RKO (cell line): ENCODE measurements around the gene WRNIP1.

ENCODE experiments used
- DNase-seq: peaks from one replicate; pipeline ENCODE4 v3.0.0-alpha.2; 2016; ENCODE audit warnings: low spot score

WRNIP1 gene

DNA sequence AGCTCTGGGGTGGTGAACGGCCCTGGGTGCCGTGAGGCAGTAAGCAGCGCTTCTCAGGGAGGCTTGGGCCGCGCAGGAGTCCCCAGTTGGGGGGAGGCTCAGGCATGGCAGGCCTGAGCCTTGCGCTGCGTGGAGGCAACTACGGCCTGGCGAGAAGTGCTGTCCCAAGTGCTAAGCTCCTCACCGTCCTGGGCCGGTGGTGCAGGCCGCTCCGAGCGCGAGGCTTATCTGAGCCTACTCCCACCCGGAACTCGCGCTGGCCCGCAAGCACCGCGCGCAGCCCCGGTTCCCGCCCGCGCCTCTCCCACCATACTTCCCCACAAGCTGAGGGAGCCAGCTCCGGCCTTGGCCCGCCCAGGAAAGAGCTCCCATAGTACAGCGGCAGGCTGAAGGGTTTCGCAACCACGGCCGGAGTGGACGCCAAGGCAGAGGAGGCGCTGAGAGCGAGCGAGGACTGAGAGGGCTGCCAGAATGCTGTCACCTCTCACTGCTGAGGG, 1.8 kb upstream of the WRNIP1 start:
- DNase-seq, result no peak

DNA sequence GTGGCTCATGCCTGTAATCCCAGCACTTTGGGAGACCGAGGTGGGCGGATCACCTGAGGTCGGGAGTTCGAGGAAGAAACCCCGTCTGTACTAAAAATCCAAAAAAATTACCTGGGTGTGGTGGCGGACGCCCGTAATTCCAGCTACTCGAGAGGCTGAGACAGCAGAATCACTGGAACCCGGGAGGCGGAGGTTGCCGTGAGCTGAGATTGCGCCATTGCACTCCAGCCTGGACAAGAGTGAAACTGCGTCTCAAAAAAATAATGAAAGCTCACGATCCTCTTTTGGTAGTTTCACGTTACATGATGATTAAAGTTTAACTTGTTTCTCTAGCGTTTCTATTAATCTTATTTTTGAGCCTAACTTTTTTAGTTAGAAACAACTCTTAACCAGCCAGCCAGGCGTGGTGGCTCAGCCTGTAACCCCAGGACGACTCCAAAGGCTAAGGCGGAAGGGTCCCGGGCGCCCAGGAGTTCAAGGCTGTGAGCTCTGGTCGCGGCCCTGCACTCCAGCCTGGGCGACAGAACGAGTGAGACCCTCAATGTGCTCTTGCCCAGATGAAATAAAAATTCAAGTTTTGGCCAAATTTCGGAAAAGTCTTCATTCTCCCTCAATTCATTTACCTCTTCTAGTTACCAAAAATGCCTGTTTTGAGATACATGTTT, 1.2 kb upstream of the WRNIP1 start:
- no peak for DNase-seq

DNA sequence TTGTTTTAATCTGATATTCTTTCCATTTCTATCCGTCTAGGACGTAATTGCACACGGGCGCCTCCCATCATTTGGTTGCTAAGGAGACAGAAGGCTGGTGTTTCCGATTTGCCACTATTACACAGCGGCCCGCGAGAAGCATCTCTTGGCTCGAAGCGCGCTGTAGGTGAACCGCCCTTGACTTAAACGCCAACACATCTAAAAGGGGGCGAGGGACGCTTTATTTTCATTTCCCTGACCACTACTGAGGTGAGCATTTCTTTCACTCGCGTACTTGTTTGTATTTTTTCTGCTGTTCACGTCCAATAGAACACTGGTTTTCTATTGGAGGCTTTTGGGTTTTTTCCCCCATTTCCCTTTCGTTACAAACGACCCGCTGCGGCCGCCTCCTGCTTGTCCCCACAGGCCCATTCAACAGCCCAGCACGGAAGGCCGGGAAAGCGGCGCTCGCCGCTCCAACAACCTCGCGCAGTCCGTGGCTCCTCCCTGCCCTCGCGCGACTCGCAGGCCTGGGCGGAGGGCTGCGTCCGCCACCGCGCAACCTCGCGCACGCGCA, 505 bp upstream of the WRNIP1 start:
- peak; percentile 75 for DNase-seq

DNA sequence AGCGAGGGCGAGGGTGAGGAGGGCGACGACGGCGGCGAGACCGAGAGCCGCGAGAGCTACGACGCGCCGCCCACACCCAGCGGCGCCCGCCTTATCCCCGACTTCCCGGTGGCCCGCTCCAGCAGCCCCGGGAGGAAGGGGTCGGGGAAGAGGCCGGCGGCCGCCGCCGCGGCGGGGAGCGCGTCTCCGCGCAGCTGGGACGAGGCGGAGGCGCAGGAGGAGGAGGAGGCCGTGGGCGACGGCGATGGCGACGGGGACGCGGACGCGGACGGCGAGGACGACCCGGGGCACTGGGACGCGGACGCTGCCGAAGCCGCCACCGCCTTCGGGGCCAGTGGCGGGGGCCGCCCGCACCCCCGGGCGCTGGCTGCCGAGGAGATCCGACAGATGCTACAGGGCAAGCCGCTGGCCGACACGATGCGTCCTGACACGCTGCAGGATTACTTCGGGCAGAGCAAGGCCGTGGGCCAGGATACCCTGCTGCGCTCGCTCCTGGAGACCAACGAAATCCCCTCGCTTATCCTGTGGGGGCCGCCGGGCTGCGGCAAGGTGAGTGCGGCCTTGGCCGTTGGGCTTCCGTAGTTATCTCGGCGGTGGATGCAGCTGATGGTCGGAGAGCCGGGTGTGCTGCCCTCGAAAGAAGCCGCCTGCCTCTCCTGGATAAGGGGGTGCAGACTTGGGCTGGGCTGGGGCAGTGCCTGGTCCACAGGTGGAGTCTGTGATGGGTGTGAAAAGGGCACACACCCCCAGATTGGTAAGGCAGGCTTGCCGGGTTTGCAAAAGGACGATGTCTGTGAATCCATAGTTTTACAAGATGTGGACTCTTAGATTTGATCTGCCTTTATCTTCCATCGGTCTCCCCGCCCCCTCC, 938 bp downstream of the WRNIP1 start:
- DNase-seq, result peak; percentile 50

DNA sequence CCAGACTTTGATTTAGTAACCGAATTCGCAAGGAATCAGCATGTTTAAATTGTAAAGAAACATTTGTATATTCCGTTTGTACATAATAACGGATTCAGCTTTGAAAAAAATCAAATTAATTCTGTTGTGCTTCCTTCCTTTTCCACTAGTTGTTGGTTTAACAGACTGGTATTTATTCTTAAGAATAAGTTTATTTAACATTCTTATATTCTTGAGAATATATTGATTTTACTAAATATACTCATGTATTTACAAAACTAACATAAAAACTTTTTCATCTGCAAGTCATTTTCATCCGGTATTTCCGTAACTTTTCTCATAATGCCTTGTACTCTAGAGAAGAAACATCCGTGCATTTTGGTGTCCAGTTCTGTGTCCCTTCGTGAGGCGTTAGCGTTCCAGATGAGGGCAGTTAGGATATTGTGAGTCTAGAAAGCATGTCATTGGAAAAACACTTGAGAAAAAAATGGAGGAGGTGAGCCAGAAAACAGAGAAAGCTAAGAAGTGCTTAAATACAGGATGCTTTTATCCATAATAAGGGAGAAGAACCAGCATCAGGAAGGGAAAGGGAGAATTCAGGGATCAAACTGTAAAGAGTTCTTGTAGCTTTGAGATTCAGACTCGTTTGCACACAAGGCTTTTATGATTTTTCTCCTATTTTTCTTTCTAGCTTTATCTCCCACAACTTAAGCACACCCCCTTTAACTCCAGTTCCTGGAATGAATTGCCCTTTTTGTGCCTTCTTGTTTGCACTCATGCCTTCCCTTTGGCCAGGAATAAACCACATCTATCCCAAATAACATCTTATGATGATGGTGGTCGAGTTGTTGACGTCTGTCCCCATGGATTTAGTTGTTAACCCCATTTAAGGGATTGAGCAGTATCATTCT, 1.8 kb downstream of the WRNIP1 start:
- peak; percentile 61 for DNase-seq

DNA sequence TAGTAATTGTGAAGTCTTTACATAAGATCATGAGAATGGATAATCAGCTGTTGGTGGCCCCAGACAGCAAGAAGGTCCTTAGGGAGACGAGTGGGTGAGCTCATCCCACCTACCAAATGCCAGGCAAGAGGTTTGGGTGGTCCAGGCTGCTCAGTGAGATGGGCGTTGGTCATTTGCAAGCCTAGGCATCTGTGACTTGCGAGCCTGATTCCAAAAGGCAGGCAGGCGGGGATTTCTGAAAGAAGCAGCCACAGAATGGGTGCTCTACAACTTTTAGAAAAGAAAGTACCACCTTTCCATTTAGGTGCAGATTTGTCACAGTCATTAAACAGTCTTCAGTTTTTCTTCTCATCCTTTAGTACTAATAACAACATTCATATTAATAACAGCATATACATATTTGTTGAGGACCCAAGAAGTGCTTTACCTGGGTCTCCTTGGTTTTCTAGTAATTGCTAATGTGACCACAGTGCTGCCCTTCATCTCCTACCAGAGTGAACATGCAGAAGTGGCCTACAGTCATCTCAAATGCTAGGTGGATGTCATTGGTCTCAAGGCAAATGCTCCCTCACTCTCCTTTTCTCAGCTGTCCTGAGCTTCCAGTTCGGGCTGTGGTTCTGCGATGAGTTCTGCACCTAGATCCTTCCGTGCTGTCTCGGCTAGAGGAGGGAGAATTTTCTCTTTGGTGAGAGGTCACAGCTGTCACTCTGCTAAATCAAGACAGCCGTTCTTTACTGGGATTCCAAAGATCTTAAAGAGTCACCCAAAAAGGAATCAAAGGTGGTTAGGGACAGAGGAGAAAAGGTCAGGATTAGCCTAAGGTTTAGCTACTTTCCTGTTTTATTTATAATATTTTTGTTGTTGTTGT, 2.7 kb downstream of the WRNIP1 start:
- peak; percentile 21 for DNase-seq

DNA sequence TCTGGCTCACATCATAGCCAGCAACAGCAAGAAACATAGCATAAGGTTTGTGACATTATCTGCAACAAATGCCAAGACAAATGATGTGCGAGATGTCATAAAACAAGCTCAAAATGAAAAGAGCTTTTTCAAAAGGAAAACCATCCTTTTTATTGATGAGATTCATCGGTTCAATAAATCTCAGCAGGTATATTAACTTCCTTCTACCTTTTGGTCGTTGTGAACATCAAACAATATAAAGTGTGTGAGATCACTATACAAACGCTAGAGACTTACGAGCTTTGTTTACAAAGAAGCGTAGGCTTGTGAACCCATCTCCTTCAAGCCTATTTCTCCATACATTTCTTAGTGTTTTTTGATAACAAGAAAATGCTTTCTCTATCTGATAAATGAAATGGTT, 3.5 kb downstream of the WRNIP1 start:
- DNase-seq, result no peak

DNA sequence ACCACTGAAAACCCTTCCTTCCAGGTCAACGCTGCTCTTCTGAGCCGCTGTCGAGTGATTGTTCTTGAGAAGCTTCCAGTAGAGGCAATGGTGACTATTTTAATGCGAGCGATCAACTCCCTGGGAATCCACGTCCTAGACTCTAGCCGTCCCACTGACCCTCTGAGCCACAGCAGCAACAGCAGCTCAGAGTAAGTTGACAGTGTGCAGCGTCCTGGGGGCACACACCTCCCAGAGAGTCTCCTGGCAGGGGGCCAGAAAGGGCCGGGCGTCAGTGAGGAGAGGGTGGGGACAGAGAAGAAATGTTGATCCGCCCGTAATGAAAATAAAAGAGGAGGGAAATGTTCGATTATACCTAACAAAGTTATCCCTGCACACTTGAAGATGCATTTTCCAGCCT, 5.0 kb downstream of the WRNIP1 start:
- no peak for DNase-seq

DNA sequence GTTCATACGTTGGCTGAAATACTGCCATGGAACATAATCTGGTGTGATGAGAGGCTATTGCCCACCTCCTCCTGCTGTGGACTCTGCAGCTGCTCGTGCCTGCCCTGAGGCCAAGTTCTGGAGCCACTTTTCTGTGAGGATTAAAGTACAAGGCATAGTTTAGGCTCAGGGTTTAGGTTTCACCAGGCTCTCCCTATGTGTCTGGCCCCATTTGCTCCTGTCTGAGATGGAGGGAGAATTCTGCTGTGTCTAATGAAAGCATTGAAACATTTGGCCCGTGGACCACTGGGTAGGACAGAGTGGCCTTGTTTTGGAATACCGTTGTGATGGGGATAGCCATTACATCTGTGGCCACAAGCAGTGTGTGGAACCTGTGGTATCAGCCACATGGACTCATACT, 5.9 kb downstream of the WRNIP1 start:
- no peak for DNase-seq

DNA sequence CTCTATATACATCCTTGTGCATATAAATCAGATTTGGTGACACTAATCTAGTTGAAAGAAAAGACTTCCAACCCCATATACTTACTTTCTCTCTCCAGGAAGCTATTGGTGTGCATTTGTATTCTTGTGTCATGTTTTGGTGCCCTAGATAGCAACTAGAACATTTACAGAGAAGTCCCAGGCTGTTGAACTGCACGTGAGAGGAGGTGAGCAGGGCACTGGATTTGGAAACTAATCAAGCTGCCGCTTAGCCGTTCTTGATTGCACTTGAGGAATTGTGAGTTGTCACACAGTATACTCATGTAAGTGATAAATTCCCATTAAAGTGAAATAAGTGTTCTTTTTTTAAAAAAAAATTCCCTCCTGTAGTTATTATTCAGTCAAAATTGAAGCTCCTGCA, 7.6 kb downstream of the WRNIP1 start:
- no peak for DNase-seq

DNA sequence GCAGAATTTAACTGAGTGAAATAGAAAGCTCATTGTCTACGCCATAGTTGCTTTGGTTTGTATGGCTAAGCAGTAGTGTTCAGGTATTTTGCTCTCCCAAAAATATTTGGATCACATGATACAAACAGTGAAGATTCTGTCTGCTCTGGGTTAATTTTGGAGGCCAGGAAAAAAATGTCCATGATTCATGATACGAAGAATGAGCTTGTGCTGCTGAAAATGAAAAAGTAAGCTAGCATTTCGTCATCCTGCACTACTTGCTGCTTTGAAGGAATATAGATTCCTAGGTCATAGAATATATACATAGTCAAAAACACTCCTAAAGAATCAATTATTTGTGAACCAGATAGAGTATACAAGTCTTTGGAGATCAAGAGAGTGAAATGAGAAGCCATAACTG, 8.3 kb downstream of the WRNIP1 start:
- no peak for DNase-seq

DNA sequence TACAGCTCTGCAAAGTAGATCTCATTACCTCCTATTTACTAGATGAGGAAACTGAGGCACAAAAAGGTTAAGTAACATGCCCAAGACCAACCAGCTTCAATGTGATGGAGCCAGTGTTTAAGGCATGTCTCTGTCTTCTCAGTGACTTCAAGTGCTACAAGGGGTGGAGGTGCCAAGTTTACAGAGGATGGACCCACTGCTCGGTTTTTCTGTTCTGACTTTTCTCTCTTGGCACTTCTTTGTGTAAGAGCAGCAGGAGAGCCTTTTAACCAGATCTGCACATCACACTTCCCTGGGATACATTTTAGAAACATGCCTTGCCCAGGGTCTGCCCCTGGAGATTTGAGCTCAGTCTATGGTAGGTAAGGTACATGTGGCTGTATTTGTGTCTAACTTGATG, 9.8 kb downstream of the WRNIP1 start:
- DNase-seq, result no peak

DNA sequence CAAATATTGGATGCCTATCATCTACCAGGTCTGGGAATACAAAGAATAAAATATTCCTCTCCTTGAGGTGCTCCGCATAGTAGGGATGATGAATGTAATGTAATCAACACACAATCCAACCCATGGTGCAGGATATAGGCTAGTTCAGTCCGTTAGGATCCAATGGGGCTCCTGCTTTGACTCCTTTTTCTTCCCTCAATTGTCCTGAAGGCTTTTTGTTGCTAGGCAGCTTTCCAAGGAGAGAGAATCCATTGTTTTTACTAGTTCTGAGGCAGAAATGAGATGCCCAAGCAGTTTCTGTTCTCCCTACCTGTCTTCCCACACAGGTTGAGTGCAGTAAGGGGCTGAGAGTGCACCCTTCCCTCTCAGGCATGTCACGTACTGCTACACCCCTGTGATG, 12.1 kb downstream of the WRNIP1 start:
- DNase-seq, result no peak

DNA sequence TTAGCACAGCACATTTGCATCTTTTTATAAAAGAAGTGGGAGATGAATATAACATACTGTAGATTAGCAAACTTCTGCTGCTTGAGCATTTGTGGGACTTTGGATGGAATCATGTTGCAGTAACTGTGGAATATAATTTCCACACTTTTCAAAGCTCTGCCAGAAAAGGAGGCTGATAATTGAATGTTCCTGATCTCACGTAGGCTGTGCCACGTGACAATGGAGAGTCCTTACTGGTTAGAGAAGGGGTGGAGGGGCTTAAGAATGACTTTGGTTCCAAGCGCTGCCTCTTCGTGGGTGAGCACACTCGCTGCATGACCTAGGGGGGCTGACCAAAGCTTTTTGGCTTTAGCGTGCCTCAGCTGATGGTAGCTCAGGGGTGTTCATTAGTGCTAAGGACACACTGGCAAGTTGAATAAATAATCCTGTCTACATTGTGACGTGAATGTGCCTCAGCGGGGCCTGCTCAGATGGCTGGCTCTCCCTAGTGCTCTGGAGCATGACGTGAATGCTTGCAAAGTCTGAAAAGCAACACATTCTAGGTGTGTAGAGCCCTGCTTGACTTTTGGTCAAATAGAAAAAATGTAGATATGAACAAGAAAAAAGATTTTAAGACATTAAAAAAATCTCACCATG, 15.0 kb downstream of the WRNIP1 start:
- no peak for DNase-seq

DNA sequence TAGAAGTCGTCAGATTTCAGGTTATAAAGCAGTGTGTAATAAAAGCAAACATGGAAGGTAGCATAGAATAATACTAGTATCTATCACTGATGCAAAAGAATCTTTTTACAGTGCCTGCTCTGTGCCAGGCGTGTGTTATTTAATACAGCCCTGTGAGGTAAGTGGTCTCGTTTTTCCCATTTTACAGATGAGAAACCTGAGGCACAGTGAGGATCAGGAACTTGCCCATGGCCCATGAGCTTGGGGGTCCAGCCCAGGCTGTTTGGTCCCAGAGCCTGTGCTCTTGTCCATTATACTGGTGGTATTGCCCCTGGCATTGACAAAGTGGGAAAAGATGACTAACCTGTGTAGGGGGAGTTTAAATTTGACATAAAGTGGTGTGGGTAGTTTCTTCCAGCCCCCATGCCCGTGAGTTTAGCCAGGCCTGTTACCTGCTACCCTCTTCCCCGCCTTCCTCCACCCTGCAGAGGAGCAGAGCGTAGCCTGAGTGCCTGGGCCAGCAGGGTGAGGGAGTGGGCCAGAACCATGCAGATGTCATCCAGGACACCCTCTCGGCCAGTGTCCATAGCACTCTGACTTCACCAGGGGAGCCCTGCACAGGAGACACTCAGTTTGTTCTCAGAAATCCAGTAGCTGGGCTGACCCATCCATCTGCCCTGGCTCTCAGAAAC, 16.6 kb downstream of the WRNIP1 start:
- DNase-seq, result no peak

DNA sequence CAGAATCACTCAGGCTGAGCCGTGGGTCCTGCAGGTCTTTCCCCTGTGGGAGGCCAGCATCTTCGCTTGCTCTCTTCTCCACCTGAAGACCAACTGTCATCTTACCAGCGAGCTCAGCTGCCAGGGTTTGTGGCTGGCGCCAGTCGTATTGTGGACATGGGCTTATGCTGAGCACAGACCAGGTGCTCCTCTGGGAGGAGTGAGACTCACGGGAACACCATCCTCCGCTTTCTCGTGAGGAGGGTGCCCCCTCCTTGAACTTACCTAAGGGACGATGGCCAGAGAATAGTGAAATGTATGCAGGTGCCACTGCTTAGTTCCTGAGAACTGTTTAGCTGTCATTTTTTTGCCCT, 17.1 kb downstream of the WRNIP1 start:
- no peak for DNase-seq

DNA sequence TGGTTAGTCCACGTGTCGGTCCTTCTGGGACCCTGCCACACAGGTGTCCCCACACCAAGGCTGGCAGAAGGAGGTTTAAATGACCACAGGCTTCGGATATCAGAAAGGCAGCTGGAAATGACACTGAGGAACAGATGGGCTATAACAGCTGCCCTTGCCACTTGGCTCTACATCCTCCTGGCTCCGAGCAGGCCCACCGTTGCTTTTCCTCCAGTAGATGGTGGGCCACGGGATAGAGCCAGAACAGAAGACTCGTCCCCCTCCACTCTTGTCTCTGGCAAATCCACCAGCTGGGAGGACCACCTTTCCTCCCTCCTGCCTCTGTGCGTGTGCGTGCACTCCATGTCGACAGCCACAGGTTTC, 17.6 kb downstream of the WRNIP1 start:
- no peak for DNase-seq

DNA sequence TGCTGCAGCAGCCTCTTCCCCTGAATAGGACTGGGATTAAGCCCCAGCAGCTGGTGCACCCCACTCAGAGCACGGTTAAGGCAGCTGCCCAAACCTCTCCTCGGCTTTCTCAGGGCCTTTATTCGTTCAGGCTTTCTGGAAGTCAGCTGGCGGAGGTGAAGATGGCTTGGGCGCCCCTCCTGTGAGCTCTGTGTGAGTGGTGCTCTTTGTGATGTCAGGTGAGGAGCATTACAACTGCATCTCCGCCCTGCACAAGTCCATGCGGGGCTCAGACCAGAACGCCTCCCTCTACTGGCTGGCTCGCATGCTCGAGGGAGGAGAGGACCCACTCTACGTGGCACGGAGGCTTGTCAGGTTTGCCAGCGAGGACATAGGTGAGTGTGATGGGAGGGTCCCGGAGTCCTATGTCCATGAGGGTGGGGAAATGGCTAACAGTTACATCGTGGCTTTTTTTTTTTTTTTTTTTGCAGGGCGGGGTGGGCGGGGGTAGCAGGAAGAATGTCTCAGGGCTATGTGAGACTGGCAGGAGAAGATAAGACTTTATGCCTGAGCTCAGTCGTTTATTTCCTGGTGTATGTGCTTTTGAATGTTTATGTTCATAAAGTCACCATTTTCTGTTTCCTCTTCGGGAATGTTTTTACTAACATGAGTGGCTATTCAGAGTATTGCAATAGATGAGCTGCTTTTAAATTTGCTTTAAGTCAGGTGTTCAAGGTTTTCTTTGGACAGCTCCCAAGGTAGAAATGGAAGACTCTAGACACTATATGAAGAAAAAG, 18.2 kb downstream of the WRNIP1 start:
- DNase-seq, result no peak

DNA sequence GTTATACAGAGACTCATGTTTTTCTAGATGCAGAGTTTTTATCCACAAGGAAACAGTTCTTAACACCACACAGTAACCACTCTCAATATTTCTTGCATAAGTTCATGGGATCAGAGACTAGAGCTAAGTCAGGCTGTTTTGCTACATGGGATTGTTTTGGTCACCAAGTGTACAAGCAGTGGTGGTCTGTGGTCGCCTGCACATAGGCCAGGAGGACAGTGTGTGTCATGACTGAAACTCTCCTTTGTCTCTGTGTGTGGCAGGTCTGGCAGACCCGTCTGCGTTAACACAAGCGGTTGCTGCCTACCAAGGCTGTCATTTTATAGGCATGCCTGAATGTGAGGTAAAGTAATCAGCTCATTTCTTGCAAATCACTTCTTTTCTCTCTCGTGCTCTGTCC, 18.9 kb downstream of the WRNIP1 start:
- no peak for DNase-seq

DNA sequence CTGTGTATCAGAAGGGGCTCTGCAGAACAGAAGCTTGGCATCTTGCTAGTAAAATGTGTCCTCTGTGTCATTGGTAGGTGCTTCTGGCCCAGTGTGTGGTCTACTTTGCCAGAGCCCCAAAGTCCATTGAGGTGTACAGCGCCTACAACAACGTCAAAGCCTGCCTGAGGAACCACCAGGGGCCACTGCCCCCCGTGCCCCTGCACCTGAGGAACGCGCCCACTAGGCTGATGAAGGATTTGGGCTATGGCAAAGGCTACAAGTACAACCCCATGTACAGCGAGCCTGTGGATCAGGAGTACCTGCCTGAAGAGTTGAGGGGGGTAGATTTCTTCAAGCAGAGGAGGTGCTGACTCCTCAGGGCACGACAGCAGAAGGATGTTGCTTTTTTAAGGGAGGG, 19.7 kb downstream of the WRNIP1 start:
- DNase-seq, result no peak
